ENCODE results near the gene PTCH2. TPM values are rescaled to one million over a fixed set of nuclear protein-coding genes. Genes with fewer than 3 reads are reported as not detected.

PTCH2 gene
- total RNA-seq, 1 experiment from 2014 or later, result 0.79 TPM

GRCh38 chr1:44817771-44818495 is 25.1 kb downstream of the PTCH2 start:
- no peaks in the 10 kb centered on the region for H4K20me1 ChIP-seq (ENCODE audit: control insufficient read depth, insufficient read depth, insufficient read length)
- no peak overlapping the region for H3T11ph ChIP-seq (ENCODE audit: low read length)
- H3K79me2 ChIP-seq (ENCODE audit: insufficient read depth, low read length), result no peaks in the 10 kb centered on the region
- no peak overlapping the region for H3K4me2 ChIP-seq (ENCODE audit: insufficient read depth, insufficient read length, low read length)
- H3K14ac ChIP-seq (ENCODE audit: insufficient read depth, low read length), result no peak overlapping the region
- no peaks in the 10 kb centered on the region for H3K79me1 ChIP-seq (ENCODE audit: insufficient read depth, low read depth, low read length, poor library complexity, severe bottlenecking)
- no peaks in the 10 kb centered on the region for H3K27me3 Mint-ChIP-seq (ENCODE audit: low read depth)
- H3K4me1 ChIP-seq (ENCODE audit: insufficient read depth, low read length), result no peaks in the 10 kb centered on the region; the same call in 1 of the 2 replicates
- DNase-seq, result no peak
- no peak for TF ChIP-seq CTCF (conservative IDR thresholded peaks at IDR 0.05)
- H2BK20ac ChIP-seq (ENCODE audit: low read depth, low read length, poor library complexity, severe bottlenecking), result no peak overlapping the region
- H4K8ac ChIP-seq (replicated peaks; ENCODE audit: insufficient read length, low read depth, low read length), result no peak overlapping the region
- no CpG with 5 or more reads among the region's 11 CpGs for WGBS (ENCODE audit: extremely low coverage, insufficient read length, low lambda C conversion rate)
- H2BK120ac ChIP-seq (ENCODE audit: low read depth, low read length, poor library complexity, severe bottlenecking), result no peak overlapping the region
- no peaks in the 10 kb centered on the region; a peak in 1 of 5 replicates for H3K9me3 Mint-ChIP-seq
- no peak overlapping the region for H4K91ac ChIP-seq (ENCODE audit: insufficient read length, low read depth, low read length)
- no peaks in the 10 kb centered on the region for H3K27me3 ChIP-seq (ENCODE audit: insufficient read depth, low read length)
- H3K27ac ChIP-seq (ENCODE audit: insufficient read length, low read depth, low read length), result no peak overlapping the region
- no peaks in the 10 kb centered on the region for H3K9me3 ChIP-seq (ENCODE audit: control insufficient read depth, low read depth, low read length)
- peaks cover 12% of the 10 kb centered on the region for H3K23me2 ChIP-seq (ENCODE audit: insufficient read length, low read depth, low read length, poor library complexity, severe bottlenecking)
- H4K5ac ChIP-seq (ENCODE audit: insufficient read length, low read depth, low read length), result no peak overlapping the region
- no peak overlapping the region for H3K18ac ChIP-seq (ENCODE audit: insufficient read length, low read depth, low read length)
- no peak overlapping the region for H2BK5ac ChIP-seq (ENCODE audit: insufficient read length, low read length)
- no peak overlapping the region for H2BK12ac ChIP-seq (ENCODE audit: insufficient read length, low read depth, low read length)
- no peak overlapping the region for H3K56ac ChIP-seq (ENCODE audit: insufficient read length, low read depth, low read length)
- peak overlapping the region in 1 of 3 experiments; percentile 1; a peak in 2 of 7 replicates for H3K27ac Mint-ChIP-seq
- H2AFZ ChIP-seq (ENCODE audit: low read length), result no peak overlapping the region
- 0 out of 5 replicates have a peak overlapping the region, but pooled peaks of 1 of the 2 experiments have one; percentile 30 for H3K4me3 Mint-ChIP-seq
- peaks cover 24 to 33% of the 10 kb centered on the region in 2 experiments for H3K4me1 Mint-ChIP-seq
- H2AK5ac ChIP-seq (ENCODE audit: insufficient read length, low read length), result no peak overlapping the region
- peaks cover 0 to 5% (median 2%) of the 10 kb centered on the region in 3 experiments; a peak in 2 of 7 replicates for H3K36me3 Mint-ChIP-seq (ENCODE audit: insufficient read depth in 1 of 3, low read depth in 3 of 3)
- H3K9ac ChIP-seq (ENCODE audit: extremely low read depth, insufficient read length, low read length), result no peak overlapping the region
- no peak overlapping the region for H3K4ac ChIP-seq (ENCODE audit: low read depth, low read length)
- no peak overlapping the region for H2BK15ac ChIP-seq (ENCODE audit: low read depth, low read length)
- no peak overlapping the region for H3K23ac ChIP-seq (ENCODE audit: insufficient read length, low read depth, low read length)
